HK-2 (cell line): Measurements from ENCODE around the gene DMRTC1B.
"Not testable (repeated sequence)": the region's sequence is repeated elsewhere in the genome, so short reads cannot be mapped to it uniquely, and the experiment has no call there.

Source experiments
- DNase-seq: peaks from one replicate; pipeline ENCODE4 v3.0.0-alpha.2; 2018; ENCODE audit not compliant: unreplicated experiment

Gene DMRTC1B, protein sequence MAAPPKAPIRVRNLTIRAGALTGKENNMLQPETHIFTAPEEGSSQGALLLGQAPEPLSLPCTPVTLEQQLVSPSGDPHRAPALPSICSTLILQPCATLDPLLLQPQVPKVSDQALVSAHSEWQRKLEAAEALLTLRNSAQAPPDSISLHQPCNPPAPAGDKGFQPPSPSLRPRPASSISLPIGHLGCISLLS

DNA sequence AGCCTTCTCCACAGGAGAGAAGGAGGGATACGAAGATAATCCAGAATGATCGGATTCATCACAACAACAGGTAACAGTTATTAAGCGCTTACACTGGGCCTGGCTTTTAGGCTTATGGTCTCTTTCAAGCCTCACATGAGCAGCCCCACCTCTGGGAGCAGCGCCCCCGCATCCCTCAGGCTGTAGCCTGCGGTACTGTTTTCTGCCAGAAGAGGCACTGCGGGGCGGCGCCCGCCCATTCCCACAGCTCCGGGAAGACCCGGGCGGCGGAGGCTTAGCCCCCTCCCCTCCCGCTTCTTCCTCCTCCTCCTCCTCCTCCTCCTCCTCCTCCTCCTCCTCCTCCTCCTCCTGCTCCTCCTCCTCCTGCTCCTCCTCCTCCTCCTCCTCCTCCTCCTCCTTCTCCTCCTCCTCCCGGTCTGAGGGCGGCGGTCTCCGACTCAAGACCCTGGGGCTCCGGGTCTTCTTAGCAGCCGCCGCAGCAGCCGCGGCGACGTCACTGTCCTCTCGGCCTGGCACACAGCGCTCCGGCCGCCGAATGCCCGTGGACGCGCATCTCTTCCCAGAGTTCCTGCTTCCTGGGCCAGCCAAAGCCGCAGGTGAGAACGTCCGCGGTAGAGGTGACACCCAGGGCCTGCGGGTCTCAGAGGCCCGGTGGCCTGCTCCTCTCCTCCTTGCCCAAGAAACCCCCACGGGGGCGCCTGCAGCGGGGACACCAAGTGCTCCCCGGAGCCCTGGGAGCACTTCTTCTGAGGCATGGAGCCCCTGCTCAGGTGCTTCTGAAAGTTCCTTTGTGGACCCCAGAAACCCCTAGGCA is at the start of gene DMRTC1B:
TSS of gene DMRTC1B (plus strand) at position 238 of the 814 bp plus-strand sequence. CDS start 68,246 bp downstream, outside the sequence.
- DNase-seq: not testable (repeated sequence)

DNA sequence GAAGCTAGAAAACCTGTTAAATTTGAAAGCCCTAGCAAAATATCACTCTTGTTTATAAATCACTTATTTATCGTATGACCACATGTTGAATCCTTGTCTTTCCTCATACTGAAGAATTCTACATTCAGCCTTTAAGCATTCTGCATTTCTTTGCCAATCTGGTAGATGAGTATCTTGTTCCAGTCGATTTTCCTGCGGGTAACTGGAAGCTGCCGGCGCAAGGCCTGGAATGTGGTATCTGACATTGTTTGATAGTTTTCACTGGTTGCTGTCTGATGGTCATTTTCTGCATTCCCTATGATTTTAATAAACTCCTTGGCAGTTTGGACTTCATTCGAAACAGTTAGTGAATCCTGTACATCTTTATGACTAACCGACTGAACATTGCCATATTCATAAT is 48.8 kb upstream of the DMRTC1B start:
- no peak for DNase-seq

DNA sequence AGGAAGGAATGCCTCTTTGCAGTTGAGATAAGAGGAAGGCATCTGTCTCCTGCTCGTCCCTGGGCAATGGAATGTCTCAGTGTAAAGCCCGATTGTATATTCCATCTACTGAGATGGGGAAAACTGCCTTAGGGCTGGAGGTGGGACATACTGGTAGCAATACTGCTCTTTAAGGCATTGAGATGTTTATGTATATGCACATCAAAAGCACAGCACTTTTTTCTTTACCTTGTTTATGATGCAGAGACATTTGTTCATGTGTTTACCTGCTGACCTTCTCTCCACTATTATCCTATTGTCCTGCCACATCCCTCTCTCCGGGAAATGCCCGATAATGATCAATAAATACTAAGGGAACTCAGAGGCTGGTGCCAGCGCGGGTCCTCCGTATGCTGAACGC is 43.1 kb upstream of the DMRTC1B start:
- DNase-seq: not testable (repeated sequence)

DNA sequence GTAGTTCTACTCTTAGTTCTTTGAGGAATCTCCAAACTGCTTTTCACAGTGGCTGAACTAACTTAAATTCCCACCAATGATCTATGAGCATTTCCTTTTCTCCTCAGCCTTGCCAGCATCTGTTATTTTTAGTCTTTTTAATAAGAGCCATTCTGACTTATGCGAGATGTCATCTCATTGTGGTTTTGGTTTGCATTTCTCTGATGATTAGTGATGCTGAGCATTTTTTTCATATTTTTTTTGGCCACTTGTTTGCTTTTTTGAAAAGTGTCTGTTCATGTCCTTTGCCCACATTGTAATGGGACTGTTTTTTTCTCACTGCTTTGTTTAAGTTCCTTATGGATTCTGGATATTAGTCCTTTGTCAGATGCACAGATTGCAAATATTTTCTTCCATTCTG is 41.1 kb upstream of the DMRTC1B start:
- no peak for DNase-seq

DNA sequence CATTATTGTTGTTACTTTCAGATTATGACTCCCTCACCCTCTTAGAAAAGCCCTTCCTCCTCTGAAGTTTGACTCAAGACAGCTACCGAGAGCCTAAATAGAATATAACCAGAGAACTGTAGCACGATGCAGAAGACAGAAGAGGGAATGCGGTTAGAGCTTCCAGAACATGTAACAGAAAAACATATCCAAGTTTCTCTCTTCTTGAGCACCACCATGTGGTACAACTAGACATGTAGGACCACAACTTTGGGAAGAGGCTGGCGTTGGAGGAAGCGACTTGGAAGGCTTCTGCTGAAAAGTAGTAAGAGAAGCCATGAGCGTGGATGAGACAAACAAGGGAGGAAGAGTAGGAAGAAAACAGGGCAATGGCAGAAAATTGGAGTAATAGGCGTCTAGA is 31.1 kb upstream of the DMRTC1B start:
- not testable (repeated sequence) for DNase-seq

DNA sequence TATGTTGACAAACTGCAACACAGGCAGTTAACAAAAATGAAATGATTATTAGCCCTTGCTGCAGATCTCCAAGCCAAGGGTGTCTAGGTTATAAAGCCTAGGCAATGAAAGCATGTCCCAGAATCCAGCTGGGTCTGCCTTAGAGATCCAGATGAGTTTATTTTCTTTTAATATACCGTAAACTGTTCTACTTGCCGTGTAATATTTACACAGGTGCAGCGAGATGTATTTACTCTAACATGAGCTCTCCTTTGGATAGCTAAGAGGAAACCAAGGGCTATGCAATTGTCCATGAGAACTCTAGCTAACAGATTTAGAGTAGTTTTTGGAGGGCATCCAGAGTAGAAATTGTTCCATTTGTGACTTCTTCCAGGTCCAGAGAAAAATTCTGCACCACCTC is 28.1 kb upstream of the DMRTC1B start:
- DNase-seq: not testable (repeated sequence)

DNA sequence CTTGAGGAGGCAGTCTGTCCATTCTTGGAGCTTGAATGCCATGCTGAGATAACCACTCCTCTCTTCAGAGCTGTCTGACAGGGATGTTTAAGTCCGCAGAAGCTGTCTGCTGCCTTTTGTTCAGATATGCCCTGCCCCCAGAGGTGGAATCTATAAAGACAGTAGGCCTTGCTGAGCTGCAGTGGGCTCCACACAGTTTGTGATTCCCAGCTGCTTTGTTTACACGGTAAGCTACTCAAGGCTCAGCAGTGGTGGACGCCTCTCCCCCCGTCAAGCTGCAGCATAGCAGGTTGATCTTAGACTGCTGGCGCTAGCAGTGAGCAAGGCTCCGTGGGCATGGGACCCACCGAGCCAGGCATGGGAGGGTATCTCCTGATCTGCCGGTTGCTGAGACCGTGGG is 16.2 kb upstream of the DMRTC1B start:
- DNase-seq: not testable (repeated sequence)

DNA sequence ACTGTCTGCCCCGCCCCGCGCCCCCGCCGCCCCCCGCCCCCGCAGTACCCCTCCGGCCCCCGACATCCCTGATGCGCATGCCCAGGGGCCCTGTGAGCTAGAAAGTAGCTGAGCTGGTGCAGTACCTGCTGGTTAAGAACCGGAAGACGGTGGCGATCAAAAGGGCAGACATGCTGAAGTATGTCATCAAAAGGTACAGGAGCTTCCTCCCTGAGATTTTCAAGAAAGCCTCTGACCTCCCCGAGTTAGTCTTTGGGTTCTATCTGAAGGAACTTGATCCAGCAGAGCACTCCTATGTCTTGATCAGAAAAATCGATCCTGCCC is 739 bp downstream of the DMRTC1B start:
- not testable (repeated sequence) for DNase-seq

DNA sequence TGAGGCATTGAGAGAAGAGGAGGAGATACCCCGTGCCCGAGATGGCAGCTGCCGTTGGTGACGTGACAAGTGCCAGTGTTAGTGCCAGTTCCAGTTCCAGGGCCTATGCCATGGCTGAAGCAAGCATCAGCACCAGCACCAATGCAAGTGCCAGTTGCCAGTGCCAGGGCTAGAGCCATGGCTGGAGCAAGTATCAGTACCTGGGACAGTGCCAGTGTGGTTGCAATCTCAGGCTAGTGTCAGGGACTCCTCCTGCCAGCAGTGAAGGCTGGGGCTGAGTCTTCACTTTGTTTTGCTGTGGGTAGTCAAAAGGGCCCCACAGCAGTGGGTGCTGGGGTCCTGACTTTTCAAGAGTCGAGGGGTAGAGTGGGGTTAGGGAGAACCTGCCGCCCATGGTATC is 1.5 kb downstream of the DMRTC1B start:
- not testable (repeated sequence) for DNase-seq

DNA sequence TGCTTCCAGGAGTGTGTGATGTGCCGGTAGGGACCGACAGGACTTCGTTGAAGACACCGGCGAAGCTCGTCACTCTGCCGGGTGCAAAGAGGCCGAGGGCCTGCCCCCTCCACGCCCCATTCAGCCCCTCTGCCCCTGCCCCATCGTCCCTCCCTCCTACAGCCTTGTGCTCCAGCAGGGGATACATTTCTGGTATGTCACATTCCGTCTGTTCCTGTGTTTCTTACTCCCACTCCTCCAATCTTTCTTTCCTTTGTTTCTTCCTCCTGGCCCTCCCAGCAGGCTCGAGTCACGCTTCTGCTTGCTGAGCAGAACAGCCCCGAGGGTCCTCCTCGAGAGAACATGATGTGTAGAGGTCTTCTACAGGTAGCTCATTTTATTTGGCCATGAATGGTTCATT is 5.9 kb downstream of the DMRTC1B start, which contains the start of gene FAM236B:
TSS of gene FAM236B (minus strand) at position 101 of the 400 bp plus-strand sequence. CDS start at position 1, 100 bp downstream.
- not testable (repeated sequence) for DNase-seq

DNA sequence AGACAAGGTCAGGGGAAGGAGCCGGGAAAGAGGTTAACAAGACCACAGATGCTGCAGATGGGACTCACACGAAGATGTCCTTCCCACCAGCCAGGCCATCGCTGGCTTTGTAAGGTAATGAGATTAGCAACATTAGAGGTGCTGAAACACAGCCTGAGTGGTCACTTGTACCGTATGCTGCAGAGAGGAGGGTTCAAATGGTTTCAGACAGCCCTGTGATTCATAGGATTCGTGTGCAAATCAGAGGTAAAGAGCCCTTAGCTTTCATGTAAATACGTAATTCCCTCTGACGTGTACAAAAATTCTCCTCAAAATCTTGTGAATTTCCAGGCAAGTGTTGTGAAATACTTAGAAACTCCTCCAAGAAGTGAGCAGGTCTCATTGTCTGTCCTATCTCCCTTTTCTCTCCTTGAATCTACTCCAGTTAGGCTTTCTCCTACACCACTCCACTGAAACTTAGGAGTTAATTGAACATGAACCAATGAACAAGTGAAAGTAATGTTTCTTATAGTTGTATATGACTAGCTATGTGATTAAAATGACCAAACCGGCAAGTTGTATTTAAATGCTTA is 6.8 kb downstream of the DMRTC1B start:
- not testable (repeated sequence) for DNase-seq

DNA sequence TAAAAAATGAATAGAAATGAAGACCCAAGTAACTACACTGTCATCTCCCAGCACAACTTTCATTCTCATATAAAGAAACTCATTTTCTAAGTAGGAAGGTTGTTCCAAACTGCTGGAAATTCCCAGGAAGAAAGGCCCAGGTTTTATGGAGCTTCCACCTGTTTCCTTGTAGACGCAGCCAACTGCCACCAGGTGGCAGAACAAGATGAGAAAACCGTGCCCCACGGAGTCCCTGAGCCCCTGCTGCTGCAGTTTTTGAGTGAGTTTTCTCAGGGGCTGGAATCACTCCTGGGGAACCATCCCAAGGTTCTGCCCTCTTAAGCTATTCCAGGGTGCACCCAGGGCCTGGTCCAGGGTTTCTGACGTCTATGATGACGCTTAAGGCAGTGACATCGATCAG is 7.3 kb downstream of the DMRTC1B start:
- DNase-seq: not testable (repeated sequence)

DNA sequence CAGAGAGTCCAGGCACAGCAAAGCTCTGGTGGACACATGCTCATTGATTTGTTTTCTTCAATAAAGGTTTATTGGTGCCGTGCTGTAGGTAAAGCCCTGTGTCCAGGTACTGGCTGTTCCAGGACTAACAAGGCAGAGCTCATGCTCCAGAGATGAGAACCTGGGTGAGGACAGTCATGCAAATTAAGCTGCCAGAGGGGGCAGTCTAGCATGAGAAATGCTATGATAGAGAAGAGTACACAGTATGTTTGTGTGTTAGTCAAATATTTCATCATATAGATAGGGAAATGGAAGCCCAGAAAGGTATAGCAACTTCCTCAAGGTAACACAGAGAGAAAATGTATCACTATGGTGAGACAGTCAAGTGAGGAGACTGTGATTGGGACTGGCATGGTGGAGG is 11.5 kb downstream of the DMRTC1B start:
- not testable (repeated sequence) for DNase-seq

DNA sequence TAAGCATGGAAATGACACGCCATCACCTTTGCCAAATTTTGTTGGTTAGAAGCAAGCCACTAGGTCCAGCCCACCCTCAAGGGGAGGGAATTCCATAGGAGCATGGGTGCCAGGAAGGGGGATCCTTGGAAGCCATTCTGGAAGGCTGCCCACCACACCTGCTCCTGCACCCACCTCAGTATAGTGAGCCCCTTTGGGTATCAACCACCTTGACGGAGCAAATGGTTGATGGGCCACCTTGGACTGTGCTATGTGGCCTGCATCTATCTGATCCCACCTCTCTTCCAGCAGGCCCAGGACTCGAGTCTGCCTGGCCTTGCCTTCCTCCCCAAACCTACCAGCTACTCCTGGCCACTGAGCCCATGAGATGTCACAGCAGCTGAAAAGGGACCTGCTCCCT is 13.7 kb downstream of the DMRTC1B start:
- not testable (repeated sequence) for DNase-seq

DNA sequence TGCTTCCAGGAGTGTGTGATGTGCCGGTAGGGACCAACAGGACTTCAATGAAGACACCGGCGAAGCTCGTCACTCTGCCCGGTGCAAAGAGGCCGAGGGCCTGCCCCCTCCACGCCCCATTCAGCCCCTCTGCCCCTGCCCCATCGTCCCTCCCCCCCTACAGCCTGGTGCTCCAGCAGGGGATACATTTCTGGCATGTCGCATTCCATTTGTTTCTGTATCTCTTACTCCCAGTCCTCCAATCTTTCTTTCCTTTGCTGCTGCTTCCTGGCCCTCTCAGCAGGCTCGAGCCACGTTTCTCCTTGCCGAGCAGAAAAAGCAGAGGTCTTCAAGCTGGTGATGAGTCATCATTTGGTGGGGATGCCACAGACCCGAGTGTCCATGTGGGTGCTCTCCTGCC is 31.4 kb downstream of the DMRTC1B start, which contains the start of gene FAM236D:
TSS of gene FAM236D (minus strand) at position 101 of the 400 bp plus-strand sequence. CDS start at position 1, 100 bp downstream.
- not testable (repeated sequence) for DNase-seq

DNA sequence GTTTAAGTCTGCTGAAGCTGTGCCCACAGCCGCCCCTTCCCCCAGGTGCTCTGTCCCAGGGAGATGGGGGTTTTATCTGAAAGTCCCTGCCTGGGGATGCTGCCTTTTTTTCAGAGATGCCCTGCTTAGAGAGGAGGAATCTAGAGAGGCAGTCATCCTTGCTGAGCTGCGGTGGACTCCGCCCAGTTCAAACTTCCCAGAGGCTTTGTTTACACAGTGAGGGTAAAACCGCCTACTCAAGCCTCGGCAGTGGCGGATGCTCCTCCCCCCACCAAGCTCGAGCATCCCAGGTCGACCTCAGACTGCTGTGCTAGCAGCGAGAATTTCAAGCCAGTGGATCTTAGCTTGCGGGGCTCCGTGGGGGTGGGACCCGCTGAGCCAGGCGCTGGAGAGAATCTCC is 54.0 kb downstream of the DMRTC1B start:
- not testable (repeated sequence) for DNase-seq

DNA sequence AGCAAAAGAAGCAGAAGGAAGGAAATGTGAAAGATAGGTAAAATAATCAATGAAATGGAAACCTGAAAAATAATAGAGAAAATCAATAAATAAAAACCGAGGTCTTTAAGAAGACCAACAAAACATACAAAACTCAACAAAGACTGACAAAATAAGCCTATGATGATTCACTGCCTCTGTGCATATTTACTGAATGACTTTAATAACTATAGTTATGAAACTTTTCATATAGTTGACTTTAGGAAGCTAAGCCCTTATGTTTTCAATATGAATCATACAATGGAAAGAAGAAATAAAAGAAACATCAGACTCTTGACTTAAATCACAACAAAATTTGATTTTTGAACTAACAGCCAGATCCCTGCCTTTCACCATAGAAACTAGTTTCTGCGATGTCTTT is 60.8 kb downstream of the DMRTC1B start:
- DNase-seq: not testable (repeated sequence)

DNA sequence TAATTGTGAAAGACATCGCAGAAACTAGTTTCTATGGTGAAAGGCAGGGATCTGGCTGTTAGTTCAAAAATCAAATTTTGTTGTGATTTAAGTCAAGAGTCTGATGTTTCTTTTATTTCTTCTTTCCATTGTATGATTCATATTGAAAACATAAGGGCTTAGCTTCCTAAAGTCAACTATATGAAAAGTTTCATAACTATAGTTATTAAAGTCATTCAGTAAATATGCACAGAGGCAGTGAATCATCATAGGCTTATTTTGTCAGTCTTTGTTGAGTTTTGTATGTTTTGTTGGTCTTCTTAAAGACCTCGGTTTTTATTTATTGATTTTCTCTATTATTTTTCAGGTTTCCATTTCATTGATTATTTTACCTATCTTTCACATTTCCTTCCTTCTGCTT is 106.2 kb downstream of the DMRTC1B start:
- DNase-seq: not testable (repeated sequence)

DNA sequence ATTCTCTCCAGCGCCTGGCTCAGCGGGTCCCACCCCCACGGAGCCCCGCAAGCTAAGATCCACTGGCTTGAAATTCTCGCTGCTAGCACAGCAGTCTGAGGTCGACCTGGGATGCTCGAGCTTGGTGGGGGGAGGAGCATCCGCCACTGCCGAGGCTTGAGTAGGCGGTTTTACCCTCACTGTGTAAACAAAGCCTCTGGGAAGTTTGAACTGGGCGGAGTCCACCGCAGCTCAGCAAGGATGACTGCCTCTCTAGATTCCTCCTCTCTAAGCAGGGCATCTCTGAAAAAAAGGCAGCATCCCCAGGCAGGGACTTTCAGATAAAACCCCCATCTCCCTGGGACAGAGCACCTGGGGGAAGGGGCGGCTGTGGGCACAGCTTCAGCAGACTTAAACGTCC is 113.0 kb downstream of the DMRTC1B start:
- not testable (repeated sequence) for DNase-seq
